Activated naive CD8-positive, alpha-beta T cell (primary cell): ENCODE measurements around the gene ITCH.
"Not testable (repeated sequence)": the region's sequence is repeated elsewhere in the genome, so short reads cannot be mapped to it uniquely, and the experiment has no call there.

ENCODE experiments used
- H3K27ac Mint-ChIP-seq: one replicate; pipeline ENCODE4 v1.8.0; 2021; ENCODE audit warnings: mixed read lengths
- H3K27me3 Mint-ChIP-seq: one replicate; pipeline ENCODE4 v1.8.0; 2021; ENCODE audit warnings: mixed read lengths
- H3K36me3 Mint-ChIP-seq: one replicate; pipeline ENCODE4 v1.8.0; 2021; ENCODE audit warnings: mixed read lengths
- H3K4me1 Mint-ChIP-seq: one replicate; pipeline ENCODE4 v1.8.0; 2021; ENCODE audit warnings: low read depth, mixed read lengths
- H3K4me3 Mint-ChIP-seq: one replicate; pipeline ENCODE4 v1.8.0; 2021; ENCODE audit warnings: mild to moderate bottlenecking, mixed read lengths
- H3K9me3 Mint-ChIP-seq: one replicate; pipeline ENCODE4 v1.8.0; 2021; ENCODE audit warnings: low read depth, mixed read lengths

Gene ITCH

DNA sequence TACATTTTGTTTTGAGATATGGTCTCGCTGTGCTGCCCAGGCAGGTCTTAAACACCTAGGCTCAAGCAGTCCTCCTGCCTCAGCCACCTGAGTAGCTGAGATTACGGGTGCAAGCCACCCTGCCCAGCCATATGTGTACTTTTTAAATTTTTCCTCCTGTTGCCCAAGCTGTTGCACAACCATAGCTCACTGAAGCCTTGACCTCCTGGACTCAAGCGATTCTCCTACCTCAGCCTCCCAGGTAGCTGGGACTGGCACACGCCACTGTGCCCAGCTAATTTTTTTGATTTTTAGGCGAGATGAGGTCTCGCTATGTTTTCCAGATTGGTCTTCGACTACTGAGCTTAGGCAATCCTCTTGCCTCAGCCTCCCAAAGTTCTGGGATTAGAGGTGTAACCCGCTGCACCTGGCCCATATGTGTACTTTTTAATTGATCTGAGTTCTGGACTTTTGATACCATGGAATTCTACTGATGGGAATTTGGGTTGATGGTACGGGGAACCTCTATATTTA, 44.9 kb downstream of the ITCH start:
- H3K4me3 Mint-ChIP-seq, result no peak overlapping the region
- no peak overlapping the region for H3K27ac Mint-ChIP-seq
- H3K27me3 Mint-ChIP-seq, result no peaks in the 10 kb centered on the region
- no peaks in the 10 kb centered on the region for H3K9me3 Mint-ChIP-seq
- H3K4me1 Mint-ChIP-seq, result peaks cover 36% of the 10 kb centered on the region
- peaks cover 6% of the 10 kb centered on the region for H3K36me3 Mint-ChIP-seq

DNA sequence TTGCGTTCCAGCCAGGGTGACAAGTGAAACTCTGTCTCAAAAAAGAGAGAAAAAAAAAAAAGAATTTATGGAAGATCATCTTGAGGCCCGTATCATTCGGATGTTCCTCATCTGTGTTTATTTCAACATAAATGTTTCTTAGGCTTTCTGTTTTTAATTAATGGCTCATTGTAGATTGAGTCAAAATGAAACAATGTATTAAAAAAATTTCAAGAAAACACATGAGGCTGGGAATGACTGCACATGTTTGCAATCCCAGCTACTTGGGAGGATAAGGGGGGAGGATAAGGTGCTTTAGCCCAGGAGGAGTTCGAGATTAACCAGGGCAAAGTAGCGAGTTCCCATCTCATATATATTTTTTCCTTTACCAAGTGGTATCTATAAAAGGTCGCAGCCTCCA, 47.3 kb downstream of the ITCH start:
- H3K4me3 Mint-ChIP-seq, result no peak overlapping the region
- H3K36me3 Mint-ChIP-seq, result peaks cover 6% of the 10 kb centered on the region
- H3K27me3 Mint-ChIP-seq, result no peaks in the 10 kb centered on the region
- H3K9me3 Mint-ChIP-seq, result no peaks in the 10 kb centered on the region
- H3K4me1 Mint-ChIP-seq, result peaks cover 24% of the 10 kb centered on the region
- no peak overlapping the region for H3K27ac Mint-ChIP-seq

DNA sequence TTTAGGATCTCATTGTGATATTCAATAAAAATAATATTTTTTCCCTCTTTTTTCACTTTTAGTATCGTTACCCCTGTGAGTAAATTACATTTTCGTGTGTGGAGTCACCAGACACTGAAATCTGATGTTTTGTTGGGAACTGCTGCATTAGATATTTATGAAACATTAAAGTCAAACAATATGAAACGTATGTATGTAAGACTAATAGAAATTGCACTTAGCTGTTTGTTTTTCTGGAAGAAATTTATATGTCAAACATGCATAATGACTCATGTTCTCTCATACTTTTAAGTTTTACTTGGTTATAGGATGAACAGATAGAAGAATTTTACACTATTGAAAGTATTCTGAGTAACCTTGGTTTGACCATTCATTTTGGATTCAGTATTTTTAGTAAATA, 49.4 kb downstream of the ITCH start:
- Mint-ChIP-seq H3K4me3 (no peak overlapping the region), H3K36me3 (peaks cover 9% of the 10 kb centered on the region), H3K27ac (peak overlapping the region; percentile 28), H3K9me3 (no peaks in the 10 kb centered on the region), H3K27me3 (no peaks in the 10 kb centered on the region), H3K4me1 (peaks cover 19% of the 10 kb centered on the region)

DNA sequence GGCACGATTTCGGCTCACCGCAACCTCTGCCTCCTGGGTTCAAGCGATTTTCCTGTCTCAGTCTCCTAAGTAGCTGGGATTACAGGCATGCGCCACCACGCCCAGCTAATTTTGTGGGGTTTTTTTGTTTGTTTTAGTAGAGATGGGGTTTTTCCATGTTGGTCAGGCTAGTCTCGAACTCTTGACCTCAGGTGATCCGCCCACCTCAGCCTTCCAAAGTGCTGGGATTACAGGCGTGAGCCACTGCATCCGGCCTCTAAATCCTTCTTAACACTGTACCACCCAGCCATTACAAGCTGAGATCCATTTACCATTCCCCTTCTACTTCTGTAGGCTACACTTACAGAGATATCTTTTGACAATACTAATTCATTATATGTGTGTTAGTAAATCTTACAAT, 51.5 kb downstream of the ITCH start:
- H3K27ac Mint-ChIP-seq, result peak overlapping the region; percentile 24
- H3K9me3 Mint-ChIP-seq, H3K4me3 Mint-ChIP-seq, H3K36me3 Mint-ChIP-seq, H3K27me3 Mint-ChIP-seq: not testable (repeated sequence)
- H3K4me1 Mint-ChIP-seq, result peaks cover 16% of the 10 kb centered on the region

DNA sequence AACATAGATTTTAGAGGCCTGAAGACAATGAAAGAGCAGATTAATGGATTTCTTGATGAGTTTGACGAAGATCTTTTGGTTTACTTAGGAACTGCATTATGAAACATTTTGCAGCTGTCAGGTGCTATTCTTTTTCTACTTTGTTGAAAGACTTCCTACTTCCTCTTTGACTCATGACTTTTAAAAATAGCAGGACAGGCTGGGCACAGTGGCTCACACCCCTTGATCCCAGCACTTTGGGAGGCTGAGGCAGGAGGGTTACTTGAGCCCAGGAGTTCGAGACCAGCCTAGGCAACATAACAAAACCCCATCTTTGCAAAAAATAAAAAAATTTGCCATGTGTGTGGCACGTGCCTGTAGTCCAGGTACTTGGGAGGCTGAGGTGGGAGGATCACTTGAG, 52.0 kb downstream of the ITCH start:
- peak overlapping the region; percentile 24 for H3K27ac Mint-ChIP-seq
- peaks cover 16% of the 10 kb centered on the region for H3K4me1 Mint-ChIP-seq
- no peaks in the 10 kb centered on the region for H3K27me3 Mint-ChIP-seq
- H3K4me3 Mint-ChIP-seq, result no peak overlapping the region
- H3K36me3 Mint-ChIP-seq, result peaks cover 7% of the 10 kb centered on the region
- H3K9me3 Mint-ChIP-seq, result no peaks in the 10 kb centered on the region

DNA sequence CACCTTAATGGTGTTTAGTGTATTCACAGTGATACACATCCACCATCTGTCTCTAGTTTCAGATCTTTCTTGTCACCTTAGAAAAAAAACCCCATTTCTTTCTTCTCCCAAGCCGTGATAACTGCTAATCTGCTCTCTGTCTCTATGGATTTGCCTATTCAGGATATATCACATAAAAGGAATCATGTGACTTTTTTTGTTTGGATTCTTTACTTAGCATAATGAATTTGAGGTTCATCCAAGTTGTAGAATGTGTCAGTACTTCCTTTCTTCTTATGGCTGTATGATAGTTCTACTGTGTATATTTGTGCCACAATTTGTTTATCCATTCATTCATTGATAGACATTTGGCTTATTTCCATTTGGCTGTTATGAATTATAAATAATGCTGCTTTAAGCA, 57.1 kb downstream of the ITCH start:
- Mint-ChIP-seq H3K9me3 (no peaks in the 10 kb centered on the region), H3K4me3 (no peak overlapping the region), H3K27ac (no peak overlapping the region), H3K27me3 (no peaks in the 10 kb centered on the region), H3K36me3 (peaks cover 8% of the 10 kb centered on the region), H3K4me1 (peaks cover 9% of the 10 kb centered on the region)

DNA sequence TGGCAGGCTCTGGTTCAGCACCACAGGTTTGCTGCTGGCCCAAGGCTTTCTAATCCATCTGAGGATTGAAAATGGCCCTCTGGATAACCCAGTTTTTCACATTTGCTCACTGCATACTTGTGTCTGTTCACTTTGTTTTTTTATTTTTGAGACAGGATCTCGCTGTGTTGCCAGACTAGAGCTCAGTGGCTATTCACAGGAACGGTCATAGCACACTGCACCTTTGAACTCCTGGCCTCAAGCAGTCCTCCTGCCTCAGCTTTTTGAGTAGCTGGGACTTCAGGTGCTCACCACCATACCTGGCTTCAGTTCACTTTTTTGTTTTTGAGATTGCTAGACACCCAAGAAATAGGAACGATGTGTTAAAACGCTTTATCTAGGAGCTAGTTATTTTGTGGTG, 57.9 kb downstream of the ITCH start:
- Mint-ChIP-seq H3K9me3 (no peaks in the 10 kb centered on the region), H3K27ac (no peak overlapping the region), H3K36me3 (peaks cover 10% of the 10 kb centered on the region)

DNA sequence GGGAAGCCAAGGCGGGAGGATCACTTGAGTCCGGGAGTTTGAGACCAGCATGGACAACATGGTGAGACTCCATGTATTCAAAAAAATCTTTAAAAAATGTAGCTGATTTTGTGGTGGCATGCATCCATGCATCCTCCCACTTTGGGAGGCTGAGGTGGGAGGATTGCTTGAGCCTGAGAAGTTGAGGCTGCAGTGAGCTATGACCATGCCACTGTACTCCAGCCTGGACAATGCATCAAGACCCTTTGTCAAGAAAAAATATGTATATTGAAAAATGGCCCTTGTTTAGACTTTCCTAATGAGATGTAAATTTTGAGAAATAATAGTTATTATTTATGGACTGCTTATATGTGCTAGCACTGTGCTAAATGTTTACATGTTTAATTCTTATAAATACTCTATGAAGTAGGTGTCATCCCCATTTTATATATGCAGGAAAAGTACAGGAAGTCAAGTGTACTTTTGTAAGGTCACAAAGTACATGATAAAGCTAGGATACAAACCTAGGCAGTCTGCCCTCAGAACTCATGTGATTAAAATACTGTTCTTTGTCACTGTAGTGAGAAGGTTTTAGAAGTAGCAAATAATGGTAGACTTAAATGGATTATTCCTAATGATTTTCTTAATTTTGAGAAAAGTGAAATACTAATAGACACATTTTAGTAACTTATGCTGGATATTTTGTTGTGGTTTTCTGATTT, 58.8 kb downstream of the ITCH start:
- Mint-ChIP-seq H3K36me3 (peaks cover 11% of the 10 kb centered on the region), H3K9me3 (no peaks in the 10 kb centered on the region), H3K27ac (no peak overlapping the region), H3K27me3 (no peaks in the 10 kb centered on the region), H3K4me1 (peaks cover 7% of the 10 kb centered on the region), H3K4me3 (no peak overlapping the region)

More for the DNA sequence above, 57.9 kb downstream of the ITCH start:
- Mint-ChIP-seq H3K4me1 (peaks cover 11% of the 10 kb centered on the region), H3K27me3 (no peaks in the 10 kb centered on the region), H3K4me3 (no peak overlapping the region)

DNA sequence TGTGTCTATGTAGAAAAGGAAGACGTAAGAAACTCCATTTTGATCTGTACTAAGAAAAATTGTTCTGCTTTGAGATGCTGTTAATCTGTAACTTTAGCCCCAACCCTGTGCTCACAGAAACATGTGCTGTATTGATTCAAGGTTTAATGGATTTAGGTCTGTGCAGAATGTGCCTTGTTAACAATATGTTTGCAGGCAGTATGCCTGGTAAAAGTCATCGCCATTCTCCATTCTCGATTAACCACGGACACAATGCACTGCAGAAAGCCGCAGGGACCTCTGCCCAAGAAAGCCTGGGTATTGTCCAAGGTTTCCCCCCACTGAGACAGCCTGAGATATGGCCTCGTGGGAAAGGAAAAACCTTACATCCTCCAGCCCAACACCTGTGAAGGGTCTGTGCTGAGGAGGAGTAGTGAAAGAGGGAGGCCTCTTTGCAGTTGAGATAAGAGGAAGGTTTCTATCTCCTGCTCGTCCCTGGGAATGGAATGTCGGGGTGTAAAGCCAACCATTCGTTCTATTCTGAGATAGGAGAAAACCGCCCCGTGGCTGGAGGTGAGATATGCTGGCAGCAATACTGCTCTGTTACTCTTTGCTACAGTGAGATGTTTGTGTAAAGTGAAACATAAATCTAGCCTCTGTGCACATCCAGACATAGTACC, 62.1 kb downstream of the ITCH start:
- not testable (repeated sequence) for H3K4me1 Mint-ChIP-seq, H3K27ac Mint-ChIP-seq, H3K9me3 Mint-ChIP-seq, H3K27me3 Mint-ChIP-seq, H3K4me3 Mint-ChIP-seq
- H3K36me3 Mint-ChIP-seq, result peaks cover 11% of the 10 kb centered on the region

DNA sequence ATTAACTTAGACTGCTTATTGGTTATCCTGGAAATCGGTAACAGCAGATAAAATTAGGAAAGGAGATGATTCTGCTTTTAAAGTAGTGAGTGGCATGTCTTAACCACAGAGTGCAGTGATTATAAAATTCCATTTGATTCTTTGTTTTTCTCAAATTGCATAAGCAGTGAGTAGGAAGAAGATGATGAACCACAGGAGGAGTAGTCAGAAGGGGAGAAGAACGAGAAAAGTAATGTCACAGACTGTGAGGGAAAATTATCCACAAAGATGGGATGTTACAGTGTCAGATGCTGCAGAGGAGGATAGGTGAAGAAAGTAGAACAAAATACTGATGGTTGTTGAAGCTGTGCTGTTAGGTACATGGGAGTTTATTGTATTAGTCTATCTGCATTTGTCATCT, 63.0 kb downstream of the ITCH start:
- no peak overlapping the region for H3K27ac Mint-ChIP-seq
- H3K4me3 Mint-ChIP-seq, result no peak overlapping the region
- H3K4me1 Mint-ChIP-seq, result peaks cover 7% of the 10 kb centered on the region
- peaks cover 14% of the 10 kb centered on the region for H3K36me3 Mint-ChIP-seq
- no peaks in the 10 kb centered on the region for H3K9me3 Mint-ChIP-seq
- H3K27me3 Mint-ChIP-seq, result no peaks in the 10 kb centered on the region

DNA sequence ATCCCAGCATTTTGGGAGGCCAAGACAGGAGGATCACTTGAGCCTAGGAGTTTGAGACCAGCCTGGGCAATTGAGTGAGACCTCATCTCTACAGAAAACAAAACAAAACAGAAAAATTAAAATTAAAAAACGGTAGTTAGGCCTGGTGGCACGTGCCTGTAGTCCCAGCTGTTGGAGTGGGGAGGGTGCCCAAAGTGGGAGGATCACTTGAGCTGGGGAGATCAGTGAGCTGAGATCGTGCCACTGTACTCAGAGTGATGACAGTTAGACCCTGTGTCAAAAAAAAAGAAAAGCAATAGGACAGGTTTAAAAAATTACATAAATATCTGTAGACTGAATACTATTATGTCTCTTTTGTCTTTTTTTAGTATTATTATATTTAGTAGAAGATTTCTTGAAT, 64.3 kb downstream of the ITCH start:
- H3K4me3 Mint-ChIP-seq, result no peak overlapping the region
- H3K27ac Mint-ChIP-seq, result no peak overlapping the region
- peaks cover 9% of the 10 kb centered on the region for H3K4me1 Mint-ChIP-seq
- peaks cover 12% of the 10 kb centered on the region for H3K36me3 Mint-ChIP-seq
- no peaks in the 10 kb centered on the region for H3K9me3 Mint-ChIP-seq
- H3K27me3 Mint-ChIP-seq, result no peaks in the 10 kb centered on the region

DNA sequence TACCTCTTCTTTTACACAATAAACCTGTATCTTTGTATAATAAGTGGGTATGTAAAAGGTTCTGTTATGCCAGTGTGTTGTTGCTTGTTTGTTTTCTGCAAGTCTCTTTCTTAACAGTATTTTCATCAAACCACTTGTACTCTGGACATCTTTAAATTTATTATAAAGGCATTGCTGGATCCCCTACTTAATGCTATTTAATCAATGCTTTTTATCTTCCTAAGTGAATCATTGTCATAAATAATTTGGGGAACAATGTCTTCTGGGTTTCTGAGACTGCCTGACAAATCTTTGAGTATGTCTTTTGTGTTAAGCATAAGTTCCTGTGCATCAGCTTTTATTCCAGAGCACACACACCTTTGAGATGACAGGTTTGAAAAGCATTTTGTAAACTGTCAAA, 64.7 kb downstream of the ITCH start:
- peaks cover 9% of the 10 kb centered on the region for H3K4me1 Mint-ChIP-seq
- no peak overlapping the region for H3K4me3 Mint-ChIP-seq
- H3K36me3 Mint-ChIP-seq, result peaks cover 12% of the 10 kb centered on the region
- H3K27ac Mint-ChIP-seq, result no peak overlapping the region
- no peaks in the 10 kb centered on the region for H3K9me3 Mint-ChIP-seq
- H3K27me3 Mint-ChIP-seq, result no peaks in the 10 kb centered on the region

DNA sequence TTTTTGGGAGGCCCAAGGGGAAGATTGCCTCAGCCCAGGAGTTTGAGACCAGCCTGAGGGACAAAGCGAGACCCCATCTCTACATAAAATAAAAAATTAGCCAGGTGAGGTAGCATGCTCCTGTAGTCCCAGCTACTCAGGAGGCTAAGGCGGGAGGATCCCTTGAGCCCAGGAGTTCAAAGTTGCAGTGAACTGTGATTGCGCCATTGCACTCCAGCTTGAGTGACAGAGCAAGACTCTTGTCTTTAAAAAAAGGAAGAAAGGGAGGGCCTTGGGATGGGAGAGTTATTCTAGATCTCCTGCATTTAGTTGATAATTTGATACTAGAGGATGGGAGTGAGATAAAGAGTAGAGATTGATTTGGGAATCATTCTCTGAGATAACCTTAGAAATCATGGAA, 68.1 kb downstream of the ITCH start:
- Mint-ChIP-seq H3K4me3 (no peak overlapping the region), H3K4me1 (peaks cover 8% of the 10 kb centered on the region), H3K9me3 (no peaks in the 10 kb centered on the region), H3K27me3 (no peaks in the 10 kb centered on the region), H3K27ac (no peak overlapping the region), H3K36me3 (peaks cover 6% of the 10 kb centered on the region)

DNA sequence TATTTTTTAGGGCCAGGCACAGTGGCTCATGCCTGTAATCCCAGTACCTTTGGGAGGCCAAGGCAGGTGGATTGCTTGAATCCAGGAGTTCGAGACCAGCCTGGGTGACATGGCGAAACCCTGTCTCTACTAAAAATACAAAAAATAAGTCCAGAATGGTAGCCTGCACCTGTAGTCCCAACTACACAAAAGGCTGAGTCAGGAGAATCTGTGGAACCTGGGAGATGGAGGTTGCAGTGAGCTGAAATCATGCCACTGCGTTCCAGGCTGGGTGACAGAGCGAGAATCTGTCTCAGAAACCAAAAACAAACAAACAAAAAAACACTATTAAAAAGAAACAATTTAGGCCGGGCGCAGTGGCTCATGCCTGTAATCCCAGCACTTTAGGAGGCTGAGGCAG, 69.6 kb downstream of the ITCH start:
- H3K36me3 Mint-ChIP-seq, H3K9me3 Mint-ChIP-seq, H3K27ac Mint-ChIP-seq, H3K27me3 Mint-ChIP-seq, H3K4me3 Mint-ChIP-seq: not testable (repeated sequence)
- H3K4me1 Mint-ChIP-seq, result peaks cover 17% of the 10 kb centered on the region

DNA sequence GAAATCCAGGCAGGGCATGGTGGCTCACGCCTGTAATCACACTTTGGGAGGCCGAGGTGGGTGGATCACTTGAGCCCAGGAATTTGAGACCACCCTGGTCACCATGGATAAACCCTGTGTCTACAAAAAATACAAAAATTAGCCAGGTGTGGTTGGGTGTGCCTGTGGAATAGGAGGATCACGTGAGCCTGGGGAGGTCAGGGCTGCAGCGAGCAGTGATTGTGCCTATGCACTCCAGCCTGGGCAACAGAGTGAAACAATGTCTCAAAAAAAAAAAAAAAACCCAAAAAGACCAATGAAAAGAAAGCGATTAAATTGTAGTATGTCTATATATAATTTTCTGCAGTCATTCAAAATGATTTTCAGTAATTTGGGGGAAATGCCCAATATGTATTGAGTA, 70.3 kb downstream of the ITCH start:
- Mint-ChIP-seq H3K27ac (no peak overlapping the region), H3K9me3 (no peaks in the 10 kb centered on the region), H3K4me1 (peaks cover 19% of the 10 kb centered on the region), H3K27me3 (no peaks in the 10 kb centered on the region), H3K4me3 (no peak overlapping the region), H3K36me3 (peaks cover 5% of the 10 kb centered on the region)

DNA sequence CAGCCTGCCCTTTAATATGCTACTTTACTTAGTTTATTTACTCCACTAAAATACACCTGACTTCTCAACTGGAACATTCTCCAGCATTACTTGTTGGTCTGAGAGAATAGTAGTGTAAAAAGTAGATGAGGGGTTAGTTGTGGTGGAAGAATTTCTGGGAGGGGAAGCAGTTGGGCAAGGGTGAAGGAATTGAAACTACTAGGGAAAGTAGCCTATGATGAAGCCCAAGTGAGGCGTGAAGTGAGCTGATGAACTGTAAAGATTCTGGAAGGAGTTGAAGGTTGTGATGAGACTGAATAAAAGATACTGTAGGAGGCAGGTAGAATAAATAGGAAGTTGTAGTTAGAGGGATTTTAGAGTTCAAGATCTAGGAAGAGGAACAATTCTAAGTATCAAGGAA, 72.5 kb downstream of the ITCH start:
- H3K27ac Mint-ChIP-seq, result peak overlapping the region; percentile 0
- H3K27me3 Mint-ChIP-seq, result no peaks in the 10 kb centered on the region
- peaks cover 5% of the 10 kb centered on the region for H3K36me3 Mint-ChIP-seq
- H3K9me3 Mint-ChIP-seq, result no peaks in the 10 kb centered on the region
- H3K4me3 Mint-ChIP-seq, result no peak overlapping the region
- peaks cover 19% of the 10 kb centered on the region for H3K4me1 Mint-ChIP-seq
